Colonic mucosa (tissue), 4 donors: ENCODE data around the gene IGFBP4. TPM values are rescaled to one million over a fixed set of nuclear protein-coding genes. Genes with fewer than 3 reads are reported as not detected.
"Not testable (repeated sequence)": the region's sequence is repeated elsewhere in the genome, so short reads cannot be mapped to it uniquely, and the experiment has no call there.

Experiments
- DNase-seq: peaks from one replicate; pipeline ENCODE4 v3.0.0-alpha.2; 2020
- H3K27ac ChIP-seq: fragments of 200-600 bp; one replicate; pipeline ENCODE4 v1.8.0; 2021
- H3K27me3 ChIP-seq: fragments of 200-600 bp; one replicate; pipeline ENCODE4 v1.8.0; 2021
- H3K36me3 ChIP-seq: fragments of 200-600 bp; one replicate; pipeline ENCODE4 v1.8.0; 2021
- H3K4me1 ChIP-seq: fragments of 200-600 bp; one replicate; pipeline ENCODE4 v1.8.0; 2021; ENCODE audit warnings: mild to moderate bottlenecking
- H3K4me3 ChIP-seq: fragments of 200-600 bp; one replicate; pipeline ENCODE4 v1.8.0; 2021
- H3K9ac ChIP-seq, 2 donors: one replicate each; pipeline ENCODE4 v1.7.0; 2013; ENCODE audit warnings: control low read depth in 2 of 2, low read depth in 2 of 2, low read length in 2 of 2
- H3K9me3 ChIP-seq: fragments of 200-600 bp; one replicate; pipeline ENCODE4 v1.8.0; 2021
- CTCF ChIP-seq: fragments of 200-600 bp; IDR thresholded peaks from one replicate; pipeline ENCODE4 v1.8.0; 2022; ENCODE audit warnings: antibody characterized with exemption, mild to moderate bottlenecking
- intact Hi-C: fragments of 100-400 bp; cut with DNase I; formaldehyde crosslinking; loops from one replicate; pipeline ENCODE4 v1.14.1; 2022
- total RNA-seq, 2 donors: library from RNA; stranded (reverse); fragmentation: NEBNext Ultra II Directional in 1 of 2; extraction: Animal tissue kit (Norgen Biotek cat#: 25700) in 1 of 2; gene quantifications; one replicate each; pipeline ENCODE4 v1.2.1, GENCODE V29; 2021
- donor health status: healthy.
- donor health status: DM: no; HTN: no; CAD: no.
- donor health status: DM: no; HTN: no; CAD: no.

Gene IGFBP4
- total RNA-seq, 2 donors from 2014 or later = 182 to 291 TPM

- no peak overlapping the region for H3K4me3 ChIP-seq
- H3K9ac ChIP-seq = no peak overlapping the region
- H3K4me1 ChIP-seq = no peaks in the 10 kb centered on the region
- DNase-seq = no peak
- no peak for TF ChIP-seq CTCF
- intact Hi-C loops = no loop called here
- H3K9me3 ChIP-seq = no peaks in the 10 kb centered on the region
- no peak overlapping the region for H3K27ac ChIP-seq
- no peaks in the 10 kb centered on the region for H3K36me3 ChIP-seq
- H3K27me3 ChIP-seq = no peaks in the 10 kb centered on the region
Measured at GRCh38 chr17:40410082-40410481, 33.2 kb upstream of the IGFBP4 start.

GRCh38 chr17:40411821-40412220 lies 31.4 kb upstream of the IGFBP4 start:
- Histone ChIP-seq H3K27me3 (no peaks in the 10 kb centered on the region), H3K4me3 (no peak overlapping the region), H3K4me1 (no peaks in the 10 kb centered on the region), H3K27ac (no peak overlapping the region), H3K9me3 (no peaks in the 10 kb centered on the region), H3K36me3 (no peaks in the 10 kb centered on the region), H3K9ac (no peak overlapping the region)
- no peak for TF ChIP-seq CTCF
- no peak for DNase-seq
- intact Hi-C loops = no loop called here

GRCh38 chr17:40412880-40413279 lies 30.4 kb upstream of the IGFBP4 start:
- no peak for TF ChIP-seq CTCF
- H3K9ac ChIP-seq = no peak overlapping the region
- no peaks in the 10 kb centered on the region for H3K36me3 ChIP-seq
- intact Hi-C loops = no loop called here
- no peaks in the 10 kb centered on the region for H3K27me3 ChIP-seq
- H3K4me1 ChIP-seq = no peaks in the 10 kb centered on the region
- no peak for DNase-seq
- H3K27ac ChIP-seq = no peak overlapping the region
- no peaks in the 10 kb centered on the region for H3K9me3 ChIP-seq
- H3K4me3 ChIP-seq = no peak overlapping the region

GRCh38 chr17:40414312-40414711 lies 28.9 kb upstream of the IGFBP4 start:
- H3K9ac ChIP-seq, H3K4me3 ChIP-seq, H3K4me1 ChIP-seq, DNase-seq, H3K27ac ChIP-seq, H3K27me3 ChIP-seq, H3K36me3 ChIP-seq, intact Hi-C loops, H3K9me3 ChIP-seq: not testable (repeated sequence)

- Histone ChIP-seq H3K4me3 (no peak overlapping the region), H3K27ac (no peak overlapping the region), H3K36me3 (no peaks in the 10 kb centered on the region), H3K27me3 (no peaks in the 10 kb centered on the region), H3K4me1 (no peaks in the 10 kb centered on the region), H3K9ac (no peak overlapping the region), H3K9me3 (no peaks in the 10 kb centered on the region)
- TF ChIP-seq CTCF = peak; percentile 63
- DNase-seq = no peak
- intact Hi-C loops = loop anchor here (5.0 kb wide), 1 partner anchor 53 kb away; the partner anchor contains the start of gene GJD3
Measured at GRCh38 chr17:40415390-40415789, 27.9 kb upstream of the IGFBP4 start.

GRCh38 chr17:40416671-40417070 lies 26.6 kb upstream of the IGFBP4 start:
- Histone ChIP-seq H3K4me1 (no peaks in the 10 kb centered on the region), H3K27ac (no peak overlapping the region), H3K9ac (peak overlapping the region in 1 of 2 donors; percentile 67), H3K4me3 (peak overlapping the region; percentile 66), H3K27me3 (no peaks in the 10 kb centered on the region), H3K36me3 (no peaks in the 10 kb centered on the region), H3K9me3 (no peaks in the 10 kb centered on the region)
- no peak for DNase-seq
- no peak for TF ChIP-seq CTCF
- intact Hi-C loops = loop anchor here (5.0 kb wide), 1 partner anchor 54 kb away; the partner anchor contains the start of gene GJD3
